ENCODE data around the gene SLC25A31.

Gene SLC25A31

DNA sequence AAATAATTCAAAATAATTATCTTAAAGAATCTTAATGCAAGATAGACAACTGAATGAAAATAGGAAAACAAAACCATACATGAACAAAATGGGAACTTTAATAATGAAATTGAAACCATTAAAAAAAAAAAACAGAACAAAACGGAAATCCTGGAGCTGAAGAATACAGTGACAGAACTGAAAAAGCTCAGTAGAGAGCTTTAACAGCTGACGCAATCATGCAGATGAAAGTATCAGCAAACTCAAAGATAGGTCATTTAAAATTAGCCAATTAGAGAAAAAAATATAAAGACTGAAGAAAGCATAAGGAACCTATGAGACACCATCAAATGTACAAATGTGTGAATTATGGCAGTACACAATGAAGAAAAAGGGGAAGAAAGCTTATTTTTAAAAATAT is 18.8 kb downstream of the SLC25A31 start:
- H3K9me3 ChIP-seq (ENCODE audit: low read length), result no peaks in the 10 kb centered on the region
- no peaks in the 10 kb centered on the region for H3K36me3 ChIP-seq (ENCODE audit: insufficient read depth, low read length)
- no peak overlapping the region for H3K4me3 ChIP-seq (ENCODE audit: low read length)
- no peak overlapping the region for H2AFZ ChIP-seq (ENCODE audit: low read depth, low read length)
- H3K4me1 ChIP-seq (ENCODE audit: insufficient read depth, low read length), result no peaks in the 10 kb centered on the region
- no peaks in the 10 kb centered on the region for H3K27me3 ChIP-seq (ENCODE audit: insufficient read depth, low read length)

DNA sequence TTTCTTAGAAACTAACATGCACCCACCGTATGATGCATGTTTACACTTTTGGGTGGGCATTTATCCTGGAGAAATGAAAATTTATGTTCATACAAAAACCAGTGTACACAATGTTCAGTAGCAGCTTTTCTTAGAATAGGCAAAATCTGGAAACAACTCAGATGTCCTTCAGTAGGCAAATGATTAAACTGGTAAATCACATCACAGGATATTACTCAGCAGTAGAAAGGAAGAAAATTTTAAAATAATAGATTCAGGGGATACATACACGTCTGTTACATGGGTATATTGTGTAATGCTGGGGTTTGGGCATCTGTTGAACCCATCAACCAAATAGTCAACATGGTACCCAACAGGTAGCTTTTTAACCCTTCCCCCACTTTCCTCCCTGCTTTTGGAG is 26.7 kb downstream of the SLC25A31 start:
- Histone ChIP-seq H3K9me3 (ENCODE audit: low read length) (no peaks in the 10 kb centered on the region), H2AFZ (ENCODE audit: low read depth, low read length) (no peak overlapping the region), H3K4me3 (ENCODE audit: low read length) (no peak overlapping the region), H3K36me3 (ENCODE audit: insufficient read depth, low read length) (no peaks in the 10 kb centered on the region), H3K27me3 (ENCODE audit: insufficient read depth, low read length) (no peaks in the 10 kb centered on the region), H3K4me1 (ENCODE audit: insufficient read depth, low read length) (no peaks in the 10 kb centered on the region)

DNA sequence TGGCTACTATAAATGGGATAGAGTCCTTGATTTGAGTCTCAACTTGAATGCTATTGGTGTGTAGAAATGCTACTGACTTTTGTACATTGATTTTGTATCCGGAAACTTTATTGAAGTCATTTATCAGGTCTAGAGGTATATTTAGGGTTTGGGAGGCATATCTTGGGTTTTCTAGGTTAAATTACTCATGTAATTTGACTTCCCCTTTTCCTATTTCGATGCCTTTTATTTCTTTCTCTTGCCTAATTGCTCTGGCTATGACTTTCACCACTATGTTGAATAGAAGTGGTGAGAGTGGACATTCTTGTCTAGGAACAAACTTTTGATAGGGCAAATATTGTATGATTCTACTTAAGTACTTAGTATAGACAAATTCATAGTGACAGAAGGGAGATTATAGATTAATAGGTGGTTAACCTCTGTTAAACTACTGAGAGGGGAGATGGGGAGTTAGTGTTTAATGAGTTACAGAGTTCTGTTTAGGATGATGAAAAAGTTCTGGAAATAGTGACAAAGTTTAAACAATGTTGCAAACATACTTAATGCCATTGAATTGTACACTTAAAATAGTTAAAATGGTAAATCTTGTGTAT is 29.1 kb downstream of the SLC25A31 start:
- no peaks in the 10 kb centered on the region for H3K36me3 ChIP-seq (ENCODE audit: insufficient read depth, low read length)
- no peaks in the 10 kb centered on the region for H3K9me3 ChIP-seq (ENCODE audit: low read length)
- H3K4me3 ChIP-seq (ENCODE audit: low read length), result no peak overlapping the region
- H3K4me1 ChIP-seq (ENCODE audit: insufficient read depth, low read length), result no peaks in the 10 kb centered on the region
- H2AFZ ChIP-seq (ENCODE audit: low read depth, low read length), result no peak overlapping the region
- no peaks in the 10 kb centered on the region for H3K27me3 ChIP-seq (ENCODE audit: insufficient read depth, low read length)

DNA sequence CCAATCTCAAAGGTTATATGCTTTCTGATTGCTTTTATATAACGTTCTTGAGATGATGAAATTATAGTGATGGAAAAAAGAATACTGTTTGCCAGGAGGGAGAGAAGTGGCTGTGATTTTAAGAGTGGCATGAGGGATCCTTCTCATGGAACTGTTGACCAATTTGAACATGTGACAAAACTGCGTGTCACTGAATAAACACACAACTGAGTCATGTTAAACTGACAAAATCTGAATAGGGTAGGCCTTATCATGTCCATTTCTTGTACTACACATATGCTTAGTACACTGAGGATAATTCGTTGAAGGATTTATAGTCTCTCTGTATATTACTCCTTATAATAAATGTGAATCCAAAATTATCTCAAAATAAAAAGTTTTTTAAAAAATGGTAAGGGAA is 29.7 kb downstream of the SLC25A31 start:
- H2AFZ ChIP-seq (ENCODE audit: low read depth, low read length), result no peak overlapping the region
- H3K27me3 ChIP-seq (ENCODE audit: insufficient read depth, low read length), result no peaks in the 10 kb centered on the region
- H3K4me1 ChIP-seq (ENCODE audit: insufficient read depth, low read length), result no peaks in the 10 kb centered on the region

DNA sequence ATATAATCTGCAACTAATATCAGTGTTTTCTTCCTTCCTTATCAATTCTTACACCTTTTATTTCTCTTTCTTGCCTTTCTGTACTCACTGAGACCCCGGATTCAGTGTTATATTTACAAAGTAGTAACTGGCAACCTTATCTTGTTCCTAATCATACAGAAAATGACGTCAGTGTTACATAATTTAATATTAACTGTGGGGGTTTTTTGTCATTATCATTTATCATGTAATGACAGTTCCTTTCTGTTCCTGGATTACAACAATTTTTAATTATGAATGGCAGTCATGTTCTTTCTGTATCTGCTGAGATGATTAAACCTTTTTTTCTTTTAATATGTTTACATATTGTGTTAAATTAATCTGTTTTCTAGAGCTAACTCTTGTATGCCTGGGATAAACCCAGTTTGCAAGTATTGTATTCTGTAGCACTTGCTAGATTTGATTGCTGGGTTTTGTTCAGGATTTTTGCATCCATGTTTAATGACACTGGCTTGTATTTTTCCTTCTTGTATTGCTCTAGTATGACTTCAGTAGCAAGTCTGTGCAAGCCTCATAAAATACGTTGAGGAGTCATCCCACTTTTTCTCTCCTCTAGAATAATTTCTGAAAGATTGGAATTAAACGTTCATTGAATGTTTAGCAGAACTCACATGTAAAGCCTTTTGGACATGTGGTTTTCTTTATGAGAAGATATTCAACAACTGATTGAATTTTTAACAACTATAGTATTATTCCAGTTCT is 41.5 kb downstream of the SLC25A31 start:
- Histone ChIP-seq H3K4me3 (ENCODE audit: low read length) (no peak overlapping the region), H3K27me3 (ENCODE audit: insufficient read depth, low read length) (no peaks in the 10 kb centered on the region), H3K4me1 (ENCODE audit: insufficient read depth, low read length) (no peaks in the 10 kb centered on the region), H3K36me3 (ENCODE audit: insufficient read depth, low read length) (no peaks in the 10 kb centered on the region), H2AFZ (ENCODE audit: low read depth, low read length) (no peak overlapping the region), H3K9me3 (ENCODE audit: low read length) (no peaks in the 10 kb centered on the region)

More for the DNA sequence above, 29.7 kb downstream of the SLC25A31 start:
- Histone ChIP-seq H3K9me3 (ENCODE audit: low read length) (no peaks in the 10 kb centered on the region), H3K36me3 (ENCODE audit: insufficient read depth, low read length) (no peaks in the 10 kb centered on the region), H3K4me3 (ENCODE audit: low read length) (no peak overlapping the region)

DNA sequence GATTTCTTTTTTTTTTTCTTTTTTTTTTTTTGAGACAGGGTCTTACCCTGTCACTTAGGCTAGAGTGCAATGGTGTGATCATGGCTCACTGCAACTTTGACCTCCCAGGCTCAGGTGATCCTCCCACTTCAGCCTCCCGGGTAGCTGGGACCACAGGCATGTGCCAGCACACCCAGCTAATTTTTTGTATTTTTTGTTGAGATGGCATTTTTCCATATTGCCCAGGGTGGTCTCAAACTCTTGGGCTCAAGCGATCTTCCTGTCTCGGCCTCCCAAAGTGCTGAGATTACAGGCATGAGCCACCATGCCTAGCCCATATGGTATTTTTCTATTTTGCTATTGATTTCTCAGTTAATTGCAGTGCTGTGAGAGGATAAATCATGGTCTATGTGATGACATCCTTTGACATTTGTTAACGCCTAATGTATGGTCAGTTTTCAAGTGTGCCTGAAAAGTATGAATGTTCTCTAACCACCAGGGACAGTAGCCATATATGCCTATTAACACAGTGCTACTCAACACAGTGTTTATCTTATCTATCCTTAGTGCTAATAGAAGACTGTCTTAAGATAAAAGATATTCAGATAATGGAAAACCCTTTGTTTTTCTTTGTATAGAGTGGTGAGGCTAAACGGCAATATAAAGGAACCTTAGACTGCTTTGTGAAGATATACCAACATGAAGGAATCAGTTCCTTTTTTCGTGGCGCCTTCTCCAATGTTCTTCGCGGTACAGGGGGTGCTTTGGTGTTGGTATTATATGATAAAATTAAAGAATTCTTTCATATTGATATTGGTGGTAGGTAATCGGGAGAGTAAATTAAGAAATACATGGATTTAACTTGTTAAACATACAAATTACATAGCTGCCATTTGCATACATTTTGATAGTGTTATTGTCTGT is 42.8 kb downstream of the SLC25A31 start:
- Histone ChIP-seq H3K4me3 (ENCODE audit: low read length) (no peak overlapping the region), H3K9me3 (ENCODE audit: low read length) (no peaks in the 10 kb centered on the region), H3K27me3 (ENCODE audit: insufficient read depth, low read length) (no peaks in the 10 kb centered on the region)

DNA sequence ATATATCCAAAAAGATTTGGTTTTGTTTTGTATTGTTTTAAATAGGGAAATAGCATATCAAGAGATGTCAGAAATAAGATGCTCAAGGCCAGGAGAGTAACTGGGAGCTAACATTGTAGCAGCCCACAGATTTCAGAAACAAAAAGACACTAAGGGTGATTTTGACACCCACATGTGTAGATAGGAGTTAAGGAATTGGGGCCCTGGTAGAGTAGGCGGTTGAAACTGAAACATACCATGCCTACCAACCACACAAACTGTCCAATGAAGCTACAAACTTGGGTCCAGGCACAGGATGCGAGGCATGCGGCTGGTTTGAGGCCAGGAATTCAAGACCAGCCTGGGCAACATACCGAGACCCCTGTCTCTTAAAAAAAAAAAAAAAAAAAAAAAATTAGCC is 45.6 kb downstream of the SLC25A31 start:
- Histone ChIP-seq H3K27me3 (ENCODE audit: insufficient read depth, low read length) (no peaks in the 10 kb centered on the region), H3K4me1 (ENCODE audit: insufficient read depth, low read length) (peaks cover 8% of the 10 kb centered on the region), H2AFZ (ENCODE audit: low read depth, low read length) (no peak overlapping the region), H3K9me3 (ENCODE audit: low read length) (no peaks in the 10 kb centered on the region), H3K36me3 (ENCODE audit: insufficient read depth, low read length) (no peaks in the 10 kb centered on the region), H3K4me3 (ENCODE audit: low read length) (no peak overlapping the region)

More for the DNA sequence above, 42.8 kb downstream of the SLC25A31 start:
- Histone ChIP-seq H3K36me3 (ENCODE audit: insufficient read depth, low read length) (no peaks in the 10 kb centered on the region), H2AFZ (ENCODE audit: low read depth, low read length) (no peak overlapping the region), H3K4me1 (ENCODE audit: insufficient read depth, low read length) (peaks cover 5% of the 10 kb centered on the region)

DNA sequence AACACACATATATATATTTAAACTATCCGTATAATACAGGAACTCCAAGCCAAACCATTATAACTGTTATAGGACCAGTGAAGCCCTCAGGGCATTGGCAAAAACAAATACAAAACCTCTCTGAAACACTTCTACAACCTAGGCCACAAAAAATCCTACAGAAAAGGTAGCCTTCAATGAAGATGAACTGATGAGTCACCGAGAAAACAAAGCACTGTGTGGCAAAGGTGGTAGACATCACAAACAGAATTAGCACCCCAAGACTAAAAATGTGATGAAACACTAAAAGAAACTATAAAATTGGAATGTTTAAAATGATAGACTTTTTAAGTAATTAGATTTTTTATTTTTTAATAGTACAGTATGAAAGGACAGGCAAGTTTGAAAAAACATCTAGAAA is 46.4 kb downstream of the SLC25A31 start:
- Histone ChIP-seq H3K4me1 (ENCODE audit: insufficient read depth, low read length) (peaks cover 8% of the 10 kb centered on the region), H2AFZ (ENCODE audit: low read depth, low read length) (no peak overlapping the region), H3K4me3 (ENCODE audit: low read length) (no peak overlapping the region), H3K27me3 (ENCODE audit: insufficient read depth, low read length) (no peaks in the 10 kb centered on the region), H3K9me3 (ENCODE audit: low read length) (no peaks in the 10 kb centered on the region), H3K36me3 (ENCODE audit: insufficient read depth, low read length) (no peaks in the 10 kb centered on the region)

DNA sequence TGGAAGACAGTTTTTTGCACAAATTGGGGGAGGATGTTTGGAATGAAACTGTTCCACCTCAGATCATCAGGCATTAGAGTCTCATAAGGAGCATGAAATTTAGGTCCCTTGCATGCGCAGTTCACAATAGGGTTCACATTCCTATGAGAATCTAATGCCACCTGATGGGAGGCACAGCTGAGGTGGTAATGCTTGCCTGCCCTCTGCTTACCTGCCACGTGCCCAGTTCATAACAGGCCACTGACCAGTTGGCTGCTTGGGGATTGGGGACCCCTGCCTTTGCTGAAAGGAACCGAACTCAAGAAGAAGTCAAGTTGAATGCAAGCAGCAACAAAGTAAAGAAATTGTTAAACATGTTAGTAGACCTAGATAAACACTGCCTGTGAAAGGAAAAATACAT is 47.3 kb downstream of the SLC25A31 start:
- H3K36me3 ChIP-seq (ENCODE audit: insufficient read depth, low read length), result no peaks in the 10 kb centered on the region
- H3K9me3 ChIP-seq (ENCODE audit: low read length), result no peaks in the 10 kb centered on the region
- H3K4me3 ChIP-seq (ENCODE audit: low read length), result no peak overlapping the region
- peak overlapping the region; percentile 33 for H2AFZ ChIP-seq (ENCODE audit: low read depth, low read length)
- H3K27me3 ChIP-seq (ENCODE audit: insufficient read depth, low read length), result no peaks in the 10 kb centered on the region
- H3K4me1 ChIP-seq (ENCODE audit: insufficient read depth, low read length), result peaks cover 8% of the 10 kb centered on the region

DNA sequence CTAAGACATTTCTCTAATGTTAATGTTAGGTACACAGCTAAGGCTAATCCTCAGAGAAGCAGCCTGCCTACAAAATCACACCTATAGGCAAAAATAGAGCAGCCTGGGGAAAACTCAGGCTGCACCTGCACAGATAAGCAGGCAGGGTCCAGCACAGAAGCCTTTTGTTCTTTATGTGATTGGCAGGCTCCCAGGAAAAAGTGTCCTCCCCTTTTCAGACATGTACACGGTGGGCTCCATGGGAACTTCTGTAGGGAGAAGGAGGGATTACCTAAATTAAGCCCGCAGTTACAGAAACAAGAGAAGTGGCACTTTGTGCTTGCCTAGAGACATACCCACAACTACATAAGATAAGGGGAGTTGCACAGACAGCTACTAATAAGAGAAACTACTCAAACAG is 47.9 kb downstream of the SLC25A31 start:
- H3K4me1 ChIP-seq (ENCODE audit: insufficient read depth, low read length), result peaks cover 8% of the 10 kb centered on the region
- no peaks in the 10 kb centered on the region for H3K9me3 ChIP-seq (ENCODE audit: low read length)
- H3K27me3 ChIP-seq (ENCODE audit: insufficient read depth, low read length), result no peaks in the 10 kb centered on the region
- peak overlapping the region; percentile 33 for H2AFZ ChIP-seq (ENCODE audit: low read depth, low read length)
- H3K4me3 ChIP-seq (ENCODE audit: low read length), result no peak overlapping the region
- no peaks in the 10 kb centered on the region for H3K36me3 ChIP-seq (ENCODE audit: insufficient read depth, low read length)

DNA sequence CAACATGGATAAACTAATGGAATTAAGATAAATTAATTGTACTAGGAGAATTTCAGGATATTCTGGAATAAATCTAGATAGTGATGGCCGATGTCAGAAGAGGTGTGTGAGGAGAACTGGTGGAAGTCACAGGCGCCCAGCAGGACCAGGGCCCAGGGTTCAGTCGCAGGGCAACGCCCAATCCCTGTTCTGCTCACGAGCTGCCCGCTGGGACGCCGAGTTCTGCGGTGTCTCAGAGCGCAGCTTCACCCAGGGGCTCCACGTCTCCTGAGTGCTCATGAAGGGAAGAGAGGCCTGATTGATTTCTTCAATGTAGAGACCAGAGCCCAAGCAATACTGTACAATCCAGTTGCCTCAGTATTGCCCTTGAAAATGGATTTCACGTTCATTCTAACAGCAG is 50.4 kb downstream of the SLC25A31 start:
- Histone ChIP-seq H3K27me3 (ENCODE audit: insufficient read depth, low read length) (no peaks in the 10 kb centered on the region), H3K4me3 (ENCODE audit: low read length) (no peak overlapping the region), H3K9me3 (ENCODE audit: low read length) (no peaks in the 10 kb centered on the region), H2AFZ (ENCODE audit: low read depth, low read length) (no peak overlapping the region), H3K4me1 (ENCODE audit: insufficient read depth, low read length) (peaks cover 20% of the 10 kb centered on the region), H3K36me3 (ENCODE audit: insufficient read depth, low read length) (no peaks in the 10 kb centered on the region)

DNA sequence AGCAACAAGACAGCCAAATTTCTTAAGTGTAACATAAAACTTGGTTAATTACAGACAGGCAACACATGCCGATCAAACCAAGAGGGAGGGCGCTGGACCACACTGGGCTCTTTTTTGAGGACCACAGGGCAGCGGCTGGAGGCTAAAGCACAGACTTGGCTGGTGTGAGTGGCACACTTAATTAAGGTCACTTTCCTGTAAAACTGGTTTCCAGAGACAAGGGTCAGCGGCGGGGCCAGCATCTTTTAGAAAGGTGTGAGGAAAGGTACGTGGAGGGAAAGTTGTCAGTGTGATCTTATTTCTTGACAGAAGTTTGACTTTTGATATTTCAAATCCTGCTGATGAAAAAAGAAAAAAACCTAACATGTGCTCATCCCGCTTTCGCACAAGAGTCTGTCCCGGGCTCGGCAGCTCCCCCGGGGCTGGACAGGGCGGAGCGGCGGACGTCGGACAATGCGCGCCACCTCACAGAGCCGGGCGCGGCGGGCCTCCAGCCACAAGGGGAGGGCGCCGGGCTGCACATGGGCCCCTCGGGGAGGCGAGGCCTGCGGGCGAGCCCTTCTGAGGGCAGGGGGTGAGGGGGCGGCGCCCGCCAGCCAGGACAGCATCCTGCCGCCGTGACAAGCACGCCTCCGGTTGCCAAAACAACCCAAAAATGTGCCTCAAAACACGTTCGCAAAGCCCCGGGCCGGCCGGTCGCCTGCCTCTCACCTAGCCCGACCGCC is 51.3 kb downstream of the SLC25A31 start:
- Histone ChIP-seq H3K36me3 (ENCODE audit: insufficient read depth, low read length) (no peaks in the 10 kb centered on the region), H3K4me3 (ENCODE audit: low read length) (peak overlapping the region; percentile 79), H3K9me3 (ENCODE audit: low read length) (peaks cover 1% of the 10 kb centered on the region), H3K27me3 (ENCODE audit: insufficient read depth, low read length) (no peaks in the 10 kb centered on the region), H2AFZ (ENCODE audit: low read depth, low read length) (peak overlapping the region; percentile 66), H3K4me1 (ENCODE audit: insufficient read depth, low read length) (peaks cover 20% of the 10 kb centered on the region)

DNA sequence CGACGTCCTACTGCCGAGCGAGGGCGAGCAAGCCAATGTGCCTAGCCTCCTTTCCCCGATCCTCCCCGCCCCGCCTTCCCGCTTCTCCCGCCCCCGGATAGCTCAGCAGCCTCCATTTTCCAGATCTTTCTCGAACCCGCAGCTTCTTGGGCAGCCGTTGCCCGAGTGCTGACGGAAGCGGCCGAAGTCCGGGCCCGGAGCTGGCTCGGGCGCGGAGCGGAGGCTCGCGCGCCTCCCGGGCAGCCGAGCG is 51.8 kb downstream of the SLC25A31 start:
- H3K9me3 ChIP-seq (ENCODE audit: low read length), result peaks cover 2% of the 10 kb centered on the region
- peak overlapping the region; percentile 66 for H2AFZ ChIP-seq (ENCODE audit: low read depth, low read length)
- no peaks in the 10 kb centered on the region for H3K36me3 ChIP-seq (ENCODE audit: insufficient read depth, low read length)
- H3K27me3 ChIP-seq (ENCODE audit: insufficient read depth, low read length), result no peaks in the 10 kb centered on the region
- peak overlapping the region; percentile 79 for H3K4me3 ChIP-seq (ENCODE audit: low read length)
- peaks cover 20% of the 10 kb centered on the region for H3K4me1 ChIP-seq (ENCODE audit: insufficient read depth, low read length)
